Epithelial cell of prostate (primary cell): ENCODE results near the gene CENPF.
"Not testable (repeated sequence)": the region's sequence is repeated elsewhere in the genome, so short reads cannot be mapped to it uniquely, and the experiment has no call there.

Experiments used
- DNase-seq: peaks from one replicate; pipeline ENCODE4 v3.0.0-alpha.2; 2011; ENCODE audit warnings: low read depth, low spot score
- H3K27ac ChIP-seq: fragments of 450-650 bp; 2 replicates; pipeline ENCODE4 v1.5.1; 2017; ENCODE audit warnings: mild to moderate bottlenecking

The CENPF gene

GRCh38 chr1:214610136-214610535, 7.1 kb downstream of the CENPF start:
- DNase-seq, H3K27ac ChIP-seq: not testable (repeated sequence)

GRCh38 chr1:214615109-214615508, 12.1 kb downstream of the CENPF start:
- no peak for DNase-seq
- no peak overlapping the region for H3K27ac ChIP-seq

GRCh38 chr1:214615871-214616270, 12.9 kb downstream of the CENPF start:
- no peak for DNase-seq
- H3K27ac ChIP-seq, result no peak overlapping the region

- H3K27ac ChIP-seq, result no peak overlapping the region
- no peak for DNase-seq
These were observed 14.3 kb downstream of the CENPF start for GRCh38 chr1:214617246-214617645.

GRCh38 chr1:214617843-214618242, 14.8 kb downstream of the CENPF start:
- no peak for DNase-seq
- no peak overlapping the region for H3K27ac ChIP-seq

GRCh38 chr1:214621236-214621635, 18.2 kb downstream of the CENPF start:
- H3K27ac ChIP-seq, result no peak overlapping the region
- DNase-seq, result no peak

GRCh38 chr1:214623430-214623829, 20.4 kb downstream of the CENPF start:
- H3K27ac ChIP-seq, result no peak overlapping the region
- no peak for DNase-seq

GRCh38 chr1:214632091-214632490, 29.1 kb downstream of the CENPF start:
- no peak overlapping the region for H3K27ac ChIP-seq
- DNase-seq, result no peak

- no peak for DNase-seq
- no peak overlapping the region for H3K27ac ChIP-seq
These were observed 30.7 kb downstream of the CENPF start for GRCh38 chr1:214633686-214634085.

GRCh38 chr1:214634267-214634666, 31.3 kb downstream of the CENPF start:
- DNase-seq, result no peak
- no peak overlapping the region for H3K27ac ChIP-seq

GRCh38 chr1:214635086-214635485, 32.1 kb downstream of the CENPF start:
- no peak for DNase-seq
- H3K27ac ChIP-seq, result no peak overlapping the region

GRCh38 chr1:214635506-214635905, 32.5 kb downstream of the CENPF start:
- no peak for DNase-seq

GRCh38 chr1:214636436-214636835, 33.4 kb downstream of the CENPF start:
- H3K27ac ChIP-seq, result no peak overlapping the region
- no peak for DNase-seq

More at GRCh38 chr1:214635506-214635905, 32.5 kb downstream of the CENPF start:
- H3K27ac ChIP-seq, result no peak overlapping the region

- no peak overlapping the region for H3K27ac ChIP-seq
- DNase-seq, result no peak
These were observed 34.1 kb downstream of the CENPF start for GRCh38 chr1:214637125-214637524.

GRCh38 chr1:214637722-214638458, 34.9 kb downstream of the CENPF start:
- H3K27ac ChIP-seq, result no peak overlapping the region
- DNase-seq, result no peak

GRCh38 chr1:214638459-214638807, 35.4 kb downstream of the CENPF start:
- H3K27ac ChIP-seq, result no peak overlapping the region
- no peak for DNase-seq

GRCh38 chr1:214638997-214639396, 36.0 kb downstream of the CENPF start:
- no peak overlapping the region for H3K27ac ChIP-seq
- no peak for DNase-seq

GRCh38 chr1:214640431-214641213, 37.6 kb downstream of the CENPF start:
- no peak for DNase-seq
- H3K27ac ChIP-seq, result no peak overlapping the region

GRCh38 chr1:214641214-214641895, 38.4 kb downstream of the CENPF start:
- no peak for DNase-seq
- no peak overlapping the region for H3K27ac ChIP-seq

GRCh38 chr1:214643030-214643429, 40.0 kb downstream of the CENPF start:
- DNase-seq, result no peak

GRCh38 chr1:214645712-214646111, 42.7 kb downstream of the CENPF start:
- no peak overlapping the region for H3K27ac ChIP-seq
- DNase-seq, result no peak

More at GRCh38 chr1:214643030-214643429, 40.0 kb downstream of the CENPF start:
- no peak overlapping the region for H3K27ac ChIP-seq
